ENCODE results near the gene IL22RA1.

The IL22RA1 gene

DNA sequence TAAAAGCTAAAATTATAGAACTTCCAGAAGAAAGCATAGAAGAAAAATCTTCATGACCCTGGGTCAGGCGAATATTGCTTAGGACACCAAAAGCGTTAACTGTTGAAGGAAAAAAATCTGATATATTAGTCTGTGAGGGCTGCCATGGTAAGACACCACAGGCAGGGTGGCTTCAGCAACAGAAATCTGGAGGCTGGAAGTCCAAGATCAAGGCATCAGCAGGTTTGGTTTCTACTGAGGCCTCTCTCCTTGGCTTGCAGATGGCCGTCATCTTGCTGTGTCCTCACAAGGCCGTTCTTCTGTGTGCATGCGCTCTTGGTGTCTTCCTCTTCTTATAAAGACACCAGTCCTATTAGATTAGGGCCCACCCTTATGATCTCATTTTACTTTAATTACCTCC lies 29.7 kb upstream of the IL22RA1 start:
- no peaks in the 10 kb centered on the region for H3K9me3 ChIP-seq (ENCODE audit: control insufficient read depth, low read length)
- H2BK120ac ChIP-seq (ENCODE audit: low read depth, low read length): no peak overlapping the region
- H2BK15ac ChIP-seq (ENCODE audit: low read depth, poor library complexity, severe bottlenecking): no peak overlapping the region
- no peak overlapping the region for H3K9ac ChIP-seq (ENCODE audit: low read length)
- H3K4me1 ChIP-seq (ENCODE audit: control insufficient read depth, insufficient read depth, low read depth, low read length): no peaks in the 10 kb centered on the region
- no peak overlapping the region for H2BK12ac ChIP-seq (ENCODE audit: low read length in 2 of 2)
- H3K4ac ChIP-seq (ENCODE audit: low read depth in 1 of 2, low read length in 2 of 2): no peak overlapping the region
- no peak overlapping the region for H3K4me3 ChIP-seq (ENCODE audit: insufficient read depth in 1 of 2, low read depth in 1 of 2, low read length in 2 of 2)
- H3K27me3 ChIP-seq (ENCODE audit: control insufficient read depth in 1 of 2, insufficient read depth in 1 of 2, low read length in 2 of 2): peaks cover 32 to 56% of the 10 kb centered on the region in 2 experiments
- no peak overlapping the region for H3K14ac ChIP-seq (ENCODE audit: low read length in 2 of 2)
- H4K8ac ChIP-seq (ENCODE audit: low read length): no peak overlapping the region
- H3K79me1 ChIP-seq (replicated peaks; ENCODE audit: low read length, poor library complexity, severe bottlenecking): no peaks in the 10 kb centered on the region
- H3K36me3 ChIP-seq (ENCODE audit: control insufficient read depth in 1 of 2, insufficient read depth in 2 of 2, low read depth in 1 of 2, low read length in 2 of 2): no peaks in the 10 kb centered on the region
- WGBS: 98% methylated on average over 5 of the region's 5 CpGs
- H3K18ac ChIP-seq (ENCODE audit: low read depth in 1 of 2, low read length in 2 of 2): no peak overlapping the region
- no peak overlapping the region for H4K91ac ChIP-seq (ENCODE audit: low read length)
- no peak overlapping the region for H3K23ac ChIP-seq (ENCODE audit: low read length in 2 of 2)
- H2AFZ ChIP-seq (ENCODE audit: low read depth, low read length): no peak overlapping the region
- no peak overlapping the region for H3K4me2 ChIP-seq (ENCODE audit: low read length, poor library complexity, severe bottlenecking)
- no peak for DNase-seq
- H3K27ac ChIP-seq (ENCODE audit: low read length, poor library complexity, severe bottlenecking): no peak overlapping the region
- no peak overlapping the region for H2BK5ac ChIP-seq (ENCODE audit: low read depth, low read length, poor library complexity, severe bottlenecking)
- H2AK5ac ChIP-seq (ENCODE audit: low read length, severe bottlenecking): no peak overlapping the region

DNA sequence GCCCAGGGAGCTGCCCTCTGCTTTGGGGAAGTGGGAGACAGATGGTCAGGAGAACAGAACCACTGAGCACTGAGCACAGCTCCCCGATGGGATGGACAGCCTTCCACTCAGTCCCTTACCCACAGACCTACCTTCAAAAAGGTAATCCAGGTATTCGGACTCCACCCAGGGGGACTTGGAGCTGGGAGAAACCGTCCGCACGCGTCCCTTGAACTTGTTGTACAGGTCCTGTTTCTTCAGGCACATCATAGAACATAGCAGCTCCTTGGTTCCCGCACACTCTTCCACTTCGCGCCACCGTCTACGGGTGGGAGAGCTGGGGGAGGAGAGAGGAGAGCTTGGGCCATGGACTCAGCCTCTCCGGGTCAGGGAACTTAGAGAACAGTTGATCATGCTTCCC lies 26.3 kb upstream of the IL22RA1 start:
- no peak for DNase-seq
- Histone ChIP-seq H2BK120ac (ENCODE audit: low read depth, low read length) (no peak overlapping the region), H2BK5ac (ENCODE audit: low read depth, low read length, poor library complexity, severe bottlenecking) (no peak overlapping the region), H2AK5ac (ENCODE audit: low read length, severe bottlenecking) (no peak overlapping the region), H3K4me1 (ENCODE audit: control insufficient read depth, insufficient read depth, low read depth, low read length) (no peaks in the 10 kb centered on the region), H3K9ac (ENCODE audit: low read length) (no peak overlapping the region), H3K23ac (ENCODE audit: low read length in 2 of 2) (no peak overlapping the region), H2BK12ac (ENCODE audit: low read length in 2 of 2) (no peak overlapping the region), H3K9me3 (ENCODE audit: control insufficient read depth, low read length) (no peaks in the 10 kb centered on the region), H2BK15ac (ENCODE audit: low read depth, poor library complexity, severe bottlenecking) (no peak overlapping the region), H3K79me1 (replicated peaks; ENCODE audit: low read length, poor library complexity, severe bottlenecking) (no peaks in the 10 kb centered on the region), H3K27ac (ENCODE audit: low read length, poor library complexity, severe bottlenecking) (no peak overlapping the region), H4K8ac (ENCODE audit: low read length) (no peak overlapping the region), H3K18ac (ENCODE audit: low read depth in 1 of 2, low read length in 2 of 2) (no peak overlapping the region), H2AFZ (ENCODE audit: low read depth, low read length) (no peak overlapping the region), H3K4me3 (ENCODE audit: insufficient read depth in 1 of 2, low read depth in 1 of 2, low read length in 2 of 2) (no peak overlapping the region), H3K4ac (ENCODE audit: low read depth in 1 of 2, low read length in 2 of 2) (no peak overlapping the region), H3K4me2 (ENCODE audit: low read length, poor library complexity, severe bottlenecking) (no peak overlapping the region), H3K14ac (ENCODE audit: low read length in 2 of 2) (no peak overlapping the region), H4K91ac (ENCODE audit: low read length) (no peak overlapping the region), H3K27me3 (ENCODE audit: control insufficient read depth in 1 of 2, insufficient read depth in 1 of 2, low read length in 2 of 2) (peaks cover 24 to 67% of the 10 kb centered on the region in 2 experiments), H3K36me3 (ENCODE audit: control insufficient read depth in 1 of 2, insufficient read depth in 2 of 2, low read depth in 1 of 2, low read length in 2 of 2) (no peaks in the 10 kb centered on the region)
- 94% methylated on average over 12 of the region's 12 CpGs for WGBS

DNA sequence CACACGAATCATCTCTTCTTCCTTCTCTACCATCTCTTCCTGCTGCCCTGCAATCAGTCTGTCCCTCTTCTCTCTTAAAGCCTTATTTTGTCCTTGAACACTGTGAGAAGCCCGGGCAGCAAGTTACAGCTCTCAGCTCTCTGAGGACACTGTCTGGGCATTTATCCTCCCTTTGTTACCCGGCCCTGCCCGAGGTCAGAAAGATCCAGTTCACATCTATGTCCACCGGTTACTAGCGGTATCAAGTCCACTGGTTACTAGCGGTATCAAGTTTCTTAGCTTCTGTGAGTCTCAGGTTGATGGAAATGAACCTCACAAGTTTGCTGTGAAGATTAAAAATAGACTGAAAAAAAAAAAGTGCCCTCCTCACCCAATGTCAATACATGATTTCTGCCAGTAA lies 25.3 kb upstream of the IL22RA1 start:
- Histone ChIP-seq H3K79me1 (replicated peaks; ENCODE audit: low read length, poor library complexity, severe bottlenecking) (no peaks in the 10 kb centered on the region), H2AFZ (ENCODE audit: low read depth, low read length) (no peak overlapping the region), H3K4me1 (ENCODE audit: control insufficient read depth, insufficient read depth, low read depth, low read length) (no peaks in the 10 kb centered on the region), H3K36me3 (ENCODE audit: control insufficient read depth in 1 of 2, insufficient read depth in 2 of 2, low read depth in 1 of 2, low read length in 2 of 2) (no peaks in the 10 kb centered on the region), H3K4ac (ENCODE audit: low read depth in 1 of 2, low read length in 2 of 2) (no peak overlapping the region), H3K14ac (ENCODE audit: low read length in 2 of 2) (no peak overlapping the region), H2BK15ac (ENCODE audit: low read depth, poor library complexity, severe bottlenecking) (no peak overlapping the region), H2AK5ac (ENCODE audit: low read length, severe bottlenecking) (no peak overlapping the region), H3K23ac (ENCODE audit: low read length in 2 of 2) (no peak overlapping the region), H3K4me3 (ENCODE audit: insufficient read depth in 1 of 2, low read depth in 1 of 2, low read length in 2 of 2) (no peak overlapping the region), H3K18ac (ENCODE audit: low read depth in 1 of 2, low read length in 2 of 2) (no peak overlapping the region), H3K27ac (ENCODE audit: low read length, poor library complexity, severe bottlenecking) (no peak overlapping the region), H3K4me2 (ENCODE audit: low read length, poor library complexity, severe bottlenecking) (no peak overlapping the region), H4K8ac (ENCODE audit: low read length) (no peak overlapping the region), H2BK120ac (ENCODE audit: low read depth, low read length) (no peak overlapping the region), H3K9ac (ENCODE audit: low read length) (no peak overlapping the region), H3K9me3 (ENCODE audit: control insufficient read depth, low read length) (no peaks in the 10 kb centered on the region), H3K27me3 (ENCODE audit: control insufficient read depth in 1 of 2, insufficient read depth in 1 of 2, low read length in 2 of 2) (peaks cover 23 to 64% of the 10 kb centered on the region in 2 experiments), H2BK12ac (ENCODE audit: low read length in 2 of 2) (no peak overlapping the region), H4K91ac (ENCODE audit: low read length) (no peak overlapping the region), H2BK5ac (ENCODE audit: low read depth, low read length, poor library complexity, severe bottlenecking) (no peak overlapping the region)
- DNase-seq: no peak
- WGBS: 92% methylated on average over 7 of the region's 7 CpGs

DNA sequence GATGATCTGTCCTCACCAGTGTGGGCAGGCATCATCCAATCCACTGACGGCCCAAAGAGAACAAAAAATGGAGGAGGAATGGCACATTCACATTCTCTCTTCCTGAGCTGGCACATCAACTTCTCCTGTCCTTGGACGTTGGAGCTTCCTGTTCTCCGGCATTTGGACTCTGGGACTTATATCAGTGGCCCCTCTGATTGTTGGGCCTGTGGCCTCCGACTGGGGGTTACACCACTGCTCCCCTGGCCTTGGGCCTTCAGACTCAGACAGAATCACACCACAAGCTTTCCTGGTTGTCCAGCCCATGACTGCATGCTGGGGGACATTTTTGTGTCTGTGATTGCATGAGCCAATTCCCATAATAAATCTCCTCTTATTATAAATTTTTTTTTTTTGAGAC lies 24.1 kb upstream of the IL22RA1 start:
- Histone ChIP-seq H3K4me2 (ENCODE audit: low read length, poor library complexity, severe bottlenecking) (no peak overlapping the region), H2BK12ac (ENCODE audit: low read length in 2 of 2) (no peak overlapping the region), H2BK120ac (ENCODE audit: low read depth, low read length) (no peak overlapping the region), H4K91ac (ENCODE audit: low read length) (no peak overlapping the region), H3K18ac (ENCODE audit: low read depth in 1 of 2, low read length in 2 of 2) (no peak overlapping the region), H4K8ac (ENCODE audit: low read length) (no peak overlapping the region), H3K27me3 (ENCODE audit: control insufficient read depth in 1 of 2, insufficient read depth in 1 of 2, low read length in 2 of 2) (peaks cover 25 to 62% of the 10 kb centered on the region in 2 experiments), H3K27ac (ENCODE audit: low read length, poor library complexity, severe bottlenecking) (no peak overlapping the region), H3K9ac (ENCODE audit: low read length) (no peak overlapping the region), H3K9me3 (ENCODE audit: control insufficient read depth, low read length) (no peaks in the 10 kb centered on the region), H3K36me3 (ENCODE audit: control insufficient read depth in 1 of 2, insufficient read depth in 2 of 2, low read depth in 1 of 2, low read length in 2 of 2) (no peaks in the 10 kb centered on the region), H3K4me1 (ENCODE audit: control insufficient read depth, insufficient read depth, low read depth, low read length) (no peaks in the 10 kb centered on the region), H3K4ac (ENCODE audit: low read depth in 1 of 2, low read length in 2 of 2) (no peak overlapping the region), H2BK15ac (ENCODE audit: low read depth, poor library complexity, severe bottlenecking) (no peak overlapping the region), H3K23ac (ENCODE audit: low read length in 2 of 2) (no peak overlapping the region), H3K4me3 (ENCODE audit: insufficient read depth in 1 of 2, low read depth in 1 of 2, low read length in 2 of 2) (no peak overlapping the region), H3K79me1 (replicated peaks; ENCODE audit: low read length, poor library complexity, severe bottlenecking) (no peaks in the 10 kb centered on the region), H2AK5ac (ENCODE audit: low read length, severe bottlenecking) (no peak overlapping the region), H2AFZ (ENCODE audit: low read depth, low read length) (no peak overlapping the region), H2BK5ac (ENCODE audit: low read depth, low read length, poor library complexity, severe bottlenecking) (no peak overlapping the region), H3K14ac (ENCODE audit: low read length in 2 of 2) (no peak overlapping the region)
- 59% methylated on average over 4 of the region's 4 CpGs for WGBS
- no peak for DNase-seq
